ENCODE data around the gene TMEM132C. TPM values are rescaled to one million over a fixed set of nuclear protein-coding genes. Genes with fewer than 3 reads are reported as not detected.

Gene TMEM132C
- total and polyA plus RNA-seq, 2 of the 13 experiments (the other 11 are each of a cell fraction or from before 2014, with no cell fraction given) = not detected

DNA sequence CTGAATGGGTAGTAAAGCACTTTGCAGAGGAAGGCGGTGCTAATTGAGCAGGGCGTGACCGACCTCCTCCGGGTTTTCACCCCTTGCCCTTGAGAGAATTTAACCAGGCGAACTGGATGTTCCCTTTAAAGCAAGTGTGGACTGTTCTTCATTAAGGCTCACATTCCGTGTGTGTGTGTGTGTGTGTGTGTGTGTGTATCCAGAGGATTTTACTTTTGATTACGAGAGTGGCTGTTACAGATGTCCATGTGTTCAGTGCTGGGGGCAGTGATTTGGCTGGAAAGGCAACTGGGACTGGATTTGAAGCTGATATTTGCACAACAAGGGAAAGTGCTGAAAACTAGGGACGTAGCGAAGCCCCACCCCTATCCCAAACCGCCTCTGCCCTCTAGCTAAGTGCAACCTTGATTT lies 2.2 kb downstream of the TMEM132C start:
- ChIA-PET CTCF (ENCODE audit: low intra/inter-chr PET ratio, low total read pairs) (no interaction called here), POLR2A (no interaction called here)
- peaks cover 0 to 21% of the 10 kb centered on the region in 2 experiments; a peak in 2 of 5 replicates for H3K27me3 ChIP-seq (ENCODE audit: control insufficient read depth in 1 of 2, insufficient read depth in 2 of 2, low read length in 2 of 2)
- no TSS peak for BruUV-seq (replicated peaks)
- WGBS (ENCODE audit: low lambda C conversion rate) = 11% methylated on average over 10 of the region's 10 CpGs
- intact Hi-C loops (cut with micrococcal nuclease; ENCODE audit: unreplicated experiment) = no loop called here
- no peak overlapping the region for H3K4me2 ChIP-seq (ENCODE audit: low read depth, low read length)
- no peak for FAIRE-seq
- no peaks in the 10 kb centered on the region for H3K36me3 ChIP-seq (replicated peaks in 1 of 2; ENCODE audit: control insufficient read depth in 1 of 2, insufficient read depth in 2 of 2, low read length in 2 of 2)
- in situ Hi-C loops (cut with HindIII; ENCODE audit: extremely low pct_ligation_motif_present, low pct_unique_long_range_greater_than_20kb) = no loop called here
- no peak for ATAC-seq
- no peak overlapping the region for H3K4me3 ChIP-seq (replicated peaks in 1 of 3; ENCODE audit: insufficient read depth in 1 of 3, low read depth in 2 of 3, low read length in 3 of 3)
- H4K20me1 ChIP-seq (ENCODE audit: insufficient read depth, low read length) = no peaks in the 10 kb centered on the region
- H3K9ac ChIP-seq (ENCODE audit: insufficient read depth, low read depth, low read length) = no peak overlapping the region
- no peak overlapping the region for H3K27ac ChIP-seq (ENCODE audit: extremely low read length, insufficient read depth, low read length)
- no peak for TF ChIP-seq ZNF703 (CRISPR knock-in tag; IDR thresholded peaks at IDR 0.05; ENCODE audit: borderline replicate concordance)
- TF ChIP-seq ZNF891 (CRISPR knock-in tag; IDR thresholded peaks at IDR 0.05) = no peak
- no peak for TF ChIP-seq ZNF296 (CRISPR knock-in tag; conservative IDR thresholded peaks at IDR 0.05)
- no peak for TF ChIP-seq SP1 (IDR thresholded peaks at IDR 0.05)
- TF ChIP-seq SP1 (CRISPR knock-in tag; IDR thresholded peaks at IDR 0.05) = no peak
- DNase-seq (ENCODE audit: low spot score) = no peak
- H2AFZ ChIP-seq (ENCODE audit: low read length) = no peak overlapping the region
- no peaks in the 10 kb centered on the region for H3K4me1 ChIP-seq (ENCODE audit: insufficient read depth, low read length)
- peaks cover 3% of the 10 kb centered on the region; the same call in 1 of the 2 replicates for H3K9me3 ChIP-seq (ENCODE audit: low read length)
- no peaks in the 10 kb centered on the region for H3K79me2 ChIP-seq (ENCODE audit: insufficient read depth, low read length)

DNA sequence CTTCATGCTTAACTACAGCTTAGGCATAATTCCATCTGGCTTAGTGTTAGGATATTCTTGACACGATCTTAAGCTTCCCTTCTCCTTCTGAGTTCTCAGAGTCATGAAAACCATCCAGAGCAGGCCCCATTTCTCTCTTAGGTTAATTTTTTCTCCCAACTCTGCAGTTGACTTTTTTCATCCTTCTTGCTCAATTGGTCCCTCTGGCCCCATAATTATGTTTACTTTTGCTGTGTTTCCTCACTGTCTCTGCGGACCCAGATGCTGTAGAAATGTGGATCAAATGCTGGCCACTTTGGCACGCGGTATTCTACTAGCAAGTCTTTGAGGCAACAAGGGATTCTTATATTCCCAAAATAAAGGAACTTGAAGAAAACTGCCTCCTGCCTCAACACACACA lies 9.5 kb downstream of the TMEM132C start:
- H2AFZ ChIP-seq (ENCODE audit: low read length) = no peak overlapping the region
- in situ Hi-C loops (cut with HindIII; ENCODE audit: extremely low pct_ligation_motif_present, low pct_unique_long_range_greater_than_20kb) (no loop called here), intact Hi-C loops (cut with micrococcal nuclease; ENCODE audit: unreplicated experiment) (no loop called here)
- no peaks in the 10 kb centered on the region for H3K4me1 ChIP-seq (ENCODE audit: insufficient read depth, low read length)
- no peaks in the 10 kb centered on the region for H3K79me2 ChIP-seq (ENCODE audit: insufficient read depth, low read length)
- H3K9ac ChIP-seq (ENCODE audit: insufficient read depth, low read depth, low read length) = no peak overlapping the region
- CTCF ChIA-PET (ENCODE audit: low intra/inter-chr PET ratio, low total read pairs) = no interaction called here
- no peak overlapping the region for H3K4me2 ChIP-seq (ENCODE audit: low read depth, low read length)
- no peak overlapping the region for H3K4me3 ChIP-seq (replicated peaks in 1 of 3; ENCODE audit: insufficient read depth in 1 of 3, low read depth in 2 of 3, low read length in 3 of 3)
- no peaks in the 10 kb centered on the region for H3K36me3 ChIP-seq (replicated peaks in 1 of 2; ENCODE audit: control insufficient read depth in 1 of 2, insufficient read depth in 2 of 2, low read length in 2 of 2)
- ATAC-seq (no peak), FAIRE-seq (no peak), DNase-seq (ENCODE audit: low spot score) (no peak)
- no peaks in the 10 kb centered on the region for H3K27me3 ChIP-seq (ENCODE audit: control insufficient read depth in 1 of 2, insufficient read depth in 2 of 2, low read length in 2 of 2)
- H3K9me3 ChIP-seq (ENCODE audit: low read length) = no peaks in the 10 kb centered on the region
- 3% methylated on average over 4 of the region's 4 CpGs for WGBS (ENCODE audit: low lambda C conversion rate)
- no TSS peak for BruUV-seq (replicated peaks)
- no peak overlapping the region for H3K27ac ChIP-seq (ENCODE audit: extremely low read length, insufficient read depth, low read length)
- no peaks in the 10 kb centered on the region for H4K20me1 ChIP-seq (ENCODE audit: insufficient read depth, low read length)
- POLR2A ChIA-PET = no interaction called here
- TF ChIP-seq MBD4 (IDR thresholded peaks at IDR 0.05; ENCODE audit: borderline replicate concordance, low read length) = no peak
- no peak for TF ChIP-seq ZNF605 (CRISPR knock-in tag; IDR thresholded peaks at IDR 0.05)
- TF ChIP-seq ZNF598 (CRISPR knock-in tag; IDR thresholded peaks at IDR 0.05; ENCODE audit: borderline replicate concordance) = no peak
- no peak for TF ChIP-seq CREB1 (IDR thresholded peaks at IDR 0.05)
- TF ChIP-seq CREB1 (CRISPR knock-in tag; IDR thresholded peaks at IDR 0.05) = no peak
- TF ChIP-seq ZNF441 (CRISPR knock-in tag; IDR thresholded peaks at IDR 0.05; ENCODE audit: borderline replicate concordance) = no peak
- no peak for TF ChIP-seq ZMYM2 (CRISPR knock-in tag; IDR thresholded peaks at IDR 0.05)
- TF ChIP-seq ZFP1 (CRISPR knock-in tag; IDR thresholded peaks at IDR 0.05) = no peak
- no peak for TF ChIP-seq ZNF749 (CRISPR knock-in tag; IDR thresholded peaks at IDR 0.05; ENCODE audit: borderline replicate concordance)
- TF ChIP-seq NFIB (CRISPR knock-in tag; IDR thresholded peaks at IDR 0.05; ENCODE audit: borderline replicate concordance) = no peak
- no peak for TF ChIP-seq LBX2 (CRISPR knock-in tag; IDR thresholded peaks at IDR 0.05; ENCODE audit: borderline replicate concordance)
- TF ChIP-seq, protein P1, sequence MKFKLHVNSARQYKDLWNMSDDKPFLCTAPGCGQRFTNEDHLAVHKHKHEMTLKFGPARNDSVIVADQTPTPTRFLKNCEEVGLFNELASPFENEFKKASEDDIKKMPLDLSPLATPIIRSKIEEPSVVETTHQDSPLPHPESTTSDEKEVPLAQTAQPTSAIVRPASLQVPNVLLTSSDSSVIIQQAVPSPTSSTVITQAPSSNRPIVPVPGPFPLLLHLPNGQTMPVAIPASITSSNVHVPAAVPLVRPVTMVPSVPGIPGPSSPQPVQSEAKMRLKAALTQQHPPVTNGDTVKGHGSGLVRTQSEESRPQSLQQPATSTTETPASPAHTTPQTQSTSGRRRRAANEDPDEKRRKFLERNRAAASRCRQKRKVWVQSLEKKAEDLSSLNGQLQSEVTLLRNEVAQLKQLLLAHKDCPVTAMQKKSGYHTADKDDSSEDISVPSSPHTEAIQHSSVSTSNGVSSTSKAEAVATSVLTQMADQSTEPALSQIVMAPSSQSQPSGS (CRISPR knock-in tag; IDR thresholded peaks at IDR 0.05) = no peak
- no peak for TF ChIP-seq SOX5 (CRISPR knock-in tag; IDR thresholded peaks at IDR 0.05; ENCODE audit: borderline replicate concordance)
- no peak for TF ChIP-seq GLMP (CRISPR knock-in tag; IDR thresholded peaks at IDR 0.05; ENCODE audit: borderline replicate concordance)
- no peak for TF ChIP-seq KLF6 (CRISPR knock-in tag; IDR thresholded peaks at IDR 0.05)
